ENCODE measurements around the gene DXO. TPM values are rescaled to one million over a fixed set of nuclear protein-coding genes. Genes with fewer than 3 reads are reported as not detected.
A peak's percentile ranks its signal among the peaks of the same experiment; 100 is the strongest.
"Not testable (repeated sequence)": the region's sequence is repeated elsewhere in the genome, so short reads cannot be mapped to it uniquely, and the experiment has no call there.

Gene DXO
- total RNA-seq (ENCODE audit: low replicate concordance) = 24.2 and 28.9 TPM in 2 replicates
- long read RNA-seq, transcript DXO-201 (7 exons, 1,628 nt) = major isoform, 5 of 14 reads
- long read RNA-seq, partial matches to known transcripts = 0 of 14 reads
- long read RNA-seq, other reads (novel, unspliced or antisense) = 7 of 14 reads

GRCh38 chr6:31971993-31972708, at the start of gene DXO:
TSS of gene DXO (minus strand) at chr6:31972138. CDS start at chr6:31971675, 463 bp downstream.
- Mint-ChIP-seq H3K36me3 (peaks cover 18% of the 10 kb centered on the region), H3K4me3 (peak within 1 kb of the TSS; percentile 98), H3K27ac (peak within 1 kb of the TSS; percentile 100)

GRCh38 chr6:32014547-32014946, 42.6 kb upstream of the DXO start, which contains the start of gene C4B:
TSS of gene C4B (plus strand) at chr6:32014795. CDS start at chr6:32014846, 51 bp downstream.
- H3K27ac Mint-ChIP-seq = not testable (repeated sequence)

More at GRCh38 chr6:31971993-31972708, at the start of gene DXO:
- DNase-seq (ENCODE audit: extremely low spot score, unreplicated experiment) = peak; percentile 94
- H3K4me1 Mint-ChIP-seq (ENCODE audit: unreplicated experiment) = peaks cover 16% of the 10 kb centered on the region
- no peak for TF ChIP-seq CTCF (conservative IDR thresholded peaks at IDR 0.05)
- no peaks in the 10 kb centered on the region for H3K27me3 Mint-ChIP-seq
- H3K9me3 Mint-ChIP-seq = no peaks in the 10 kb centered on the region

GRCh38 chr6:32013738-32014137, 41.8 kb upstream of the DXO start:
- H3K27ac Mint-ChIP-seq; H3K4me3 Mint-ChIP-seq; H3K9me3 Mint-ChIP-seq; DNase-seq (ENCODE audit: extremely low spot score, unreplicated experiment); H3K27me3 Mint-ChIP-seq; H3K4me1 Mint-ChIP-seq (ENCODE audit: unreplicated experiment); H3K36me3 Mint-ChIP-seq: not testable (repeated sequence)

More at GRCh38 chr6:32014547-32014946, 42.6 kb upstream of the DXO start, which contains the start of gene C4B:
- not testable (repeated sequence) for H3K4me1 Mint-ChIP-seq (ENCODE audit: unreplicated experiment); H3K4me3 Mint-ChIP-seq; H3K9me3 Mint-ChIP-seq; H3K36me3 Mint-ChIP-seq; H3K27me3 Mint-ChIP-seq; DNase-seq (ENCODE audit: extremely low spot score, unreplicated experiment)

GRCh38 chr6:32012941-32013617, 41.1 kb upstream of the DXO start:
- H3K27ac Mint-ChIP-seq; H3K36me3 Mint-ChIP-seq; H3K4me3 Mint-ChIP-seq; H3K9me3 Mint-ChIP-seq; H3K27me3 Mint-ChIP-seq; H3K4me1 Mint-ChIP-seq (ENCODE audit: unreplicated experiment); DNase-seq (ENCODE audit: extremely low spot score, unreplicated experiment): not testable (repeated sequence)

GRCh38 chr6:32010856-32011530, 39.1 kb upstream of the DXO start:
- H3K27ac Mint-ChIP-seq; H3K27me3 Mint-ChIP-seq; DNase-seq (ENCODE audit: extremely low spot score, unreplicated experiment); H3K9me3 Mint-ChIP-seq; H3K36me3 Mint-ChIP-seq; H3K4me3 Mint-ChIP-seq; H3K4me1 Mint-ChIP-seq (ENCODE audit: unreplicated experiment): not testable (repeated sequence)

GRCh38 chr6:32009537-32009936, 37.6 kb upstream of the DXO start:
- H3K27ac Mint-ChIP-seq; H3K9me3 Mint-ChIP-seq; DNase-seq (ENCODE audit: extremely low spot score, unreplicated experiment); H3K4me3 Mint-ChIP-seq; H3K27me3 Mint-ChIP-seq; H3K36me3 Mint-ChIP-seq; H3K4me1 Mint-ChIP-seq (ENCODE audit: unreplicated experiment): not testable (repeated sequence)

- H3K27ac Mint-ChIP-seq; H3K9me3 Mint-ChIP-seq; H3K36me3 Mint-ChIP-seq; H3K27me3 Mint-ChIP-seq; H3K4me3 Mint-ChIP-seq; DNase-seq (ENCODE audit: extremely low spot score, unreplicated experiment); H3K4me1 Mint-ChIP-seq (ENCODE audit: unreplicated experiment): not testable (repeated sequence)
Observed at GRCh38 chr6:32008616-32009015, 36.7 kb upstream of the DXO start.

- not testable (repeated sequence) for H3K36me3 Mint-ChIP-seq; DNase-seq (ENCODE audit: extremely low spot score, unreplicated experiment); H3K4me1 Mint-ChIP-seq (ENCODE audit: unreplicated experiment)
Observed at GRCh38 chr6:32008037-32008436, 36.1 kb upstream of the DXO start.

GRCh38 chr6:32007086-32007485, 35.1 kb upstream of the DXO start:
- H3K4me1 Mint-ChIP-seq (ENCODE audit: unreplicated experiment); H3K27me3 Mint-ChIP-seq; H3K27ac Mint-ChIP-seq; DNase-seq (ENCODE audit: extremely low spot score, unreplicated experiment); H3K4me3 Mint-ChIP-seq; H3K36me3 Mint-ChIP-seq; H3K9me3 Mint-ChIP-seq: not testable (repeated sequence)

More at GRCh38 chr6:32008037-32008436, 36.1 kb upstream of the DXO start:
- not testable (repeated sequence) for H3K27ac Mint-ChIP-seq, H3K27me3 Mint-ChIP-seq, H3K9me3 Mint-ChIP-seq, H3K4me3 Mint-ChIP-seq

GRCh38 chr6:32005991-32006529, 34.1 kb upstream of the DXO start:
- not testable (repeated sequence) for H3K36me3 Mint-ChIP-seq; H3K4me1 Mint-ChIP-seq (ENCODE audit: unreplicated experiment); DNase-seq (ENCODE audit: extremely low spot score, unreplicated experiment); H3K27me3 Mint-ChIP-seq; H3K4me3 Mint-ChIP-seq; H3K9me3 Mint-ChIP-seq; H3K27ac Mint-ChIP-seq

- not testable (repeated sequence) for H3K4me3 Mint-ChIP-seq; H3K9me3 Mint-ChIP-seq; H3K4me1 Mint-ChIP-seq (ENCODE audit: unreplicated experiment); H3K27me3 Mint-ChIP-seq; H3K36me3 Mint-ChIP-seq; DNase-seq (ENCODE audit: extremely low spot score, unreplicated experiment); H3K27ac Mint-ChIP-seq
Observed at GRCh38 chr6:32005538-32005880, 33.6 kb upstream of the DXO start.

- H3K27ac Mint-ChIP-seq; H3K36me3 Mint-ChIP-seq; H3K27me3 Mint-ChIP-seq; H3K4me1 Mint-ChIP-seq (ENCODE audit: unreplicated experiment); DNase-seq (ENCODE audit: extremely low spot score, unreplicated experiment); H3K9me3 Mint-ChIP-seq; H3K4me3 Mint-ChIP-seq: not testable (repeated sequence)
Observed at GRCh38 chr6:32004864-32005537, 33.1 kb upstream of the DXO start.
